HCT116 (cell line): ENCODE data around the gene SMC1B. TPM values are rescaled to one million over a fixed set of nuclear protein-coding genes. Genes with fewer than 3 reads are reported as not detected.

Experiments used
- ATAC-seq: fragments of 200-7000 bp; cut with Tn5 transposase; 2 replicates; pipeline ENCODE4 v1.9.1; 2020; ENCODE audit warnings: mild to moderate bottlenecking, moderate library complexity
- BruUV-seq: library from RNA; stranded (reverse); fragments of 400-500 nt; replicated peaks from 2 replicates; lab custom pipeline; 2021; lab: Mats Ljungman, UMichigan
- CTCF ChIA-PET: fragments of 300-600 bp; sonication (Branson Sonifier 250); formaldehyde crosslinking; loops from one replicate; lab custom pipeline; 2021; ENCODE audit warnings: antibody characterized with exemption; lab: Charles Lee
- POLR2A ChIA-PET: fragments of 300-600, 350-600 bp; sonication (Branson Sonifier 250); formaldehyde crosslinking; loops from one replicate; lab custom pipeline; 2021; ENCODE audit warnings: antibody characterized with exemption; lab: Charles Lee
- RAD21 ChIA-PET, 2 experiments: fragments of 300-600 bp; sonication (Branson Sonifier 250); formaldehyde crosslinking; loops; one replicate each; lab custom pipeline; 2023; ENCODE audit warnings: low total read pairs in 2 of 2; ENCODE audit not compliant: uncharacterized antibody in 2 of 2, unreplicated experiment in 2 of 2, low non-redundant PET in 1 of 2; lab: Charles Lee
- DNase-seq: peaks from one replicate; pipeline ENCODE4 v3.0.0-alpha.2; 2010; ENCODE audit warnings: low read depth, low spot score
- H2AFZ ChIP-seq: fragments of 200-600 bp; shearing (Covaris generic), sonication (generic); 2 replicates; pipeline ENCODE4 v1.6.1; 2017; ENCODE audit warnings: low read depth, mixed run types, mixed read lengths, antibody characterized with exemption, low read length; ENCODE audit not compliant: poor library complexity, severe bottlenecking
- H3K27ac ChIP-seq: 2 replicates; pipeline ENCODE4 v1.5.1; 2012; ENCODE audit warnings: low read depth, low read length
- H3K27me3 ChIP-seq: fragments of 200-600 bp; sonication (generic); 2 replicates; pipeline ENCODE4 v1.6.1; 2016; ENCODE audit warnings: mixed run types, low read length, mixed read lengths; ENCODE audit not compliant: insufficient read depth
- H3K36me3 ChIP-seq, 2 experiments: fragments of 200-500 bp in 1 of 2; fragments of 200-600 bp in 1 of 2; sonication (Bioruptor generic) in 1 of 2; sonication (generic) in 1 of 2; 2 replicates each; pipeline versions ENCODE4 v1.5.1 to v1.6.1; 2014 to 2016; ENCODE audit warnings: low read length in 2 of 2, inconsistent platforms in 1 of 2, mixed read lengths in 1 of 2, mixed run types in 1 of 2; ENCODE audit not compliant: insufficient read depth in 2 of 2, control insufficient read depth in 1 of 2
- H3K4me1 ChIP-seq, 2 experiments: fragments of 200-600 bp in 1 of 2; sonication (generic) in 1 of 2; 2 replicates each; pipeline versions ENCODE4 v1.5.1 to v1.6.1; 2012 to 2017; ENCODE audit warnings: low read length in 2 of 2, inconsistent platforms in 1 of 2, mild to moderate bottlenecking in 1 of 2, mixed read lengths in 1 of 2, mixed run types in 1 of 2, moderate library complexity in 1 of 2; ENCODE audit not compliant: insufficient read depth in 2 of 2, control insufficient read depth in 1 of 2
- H3K4me2 ChIP-seq: fragments of 200-600 bp; sonication (generic); 2 replicates; pipeline ENCODE4 v1.6.1; 2017; ENCODE audit warnings: mixed run types, low read length, mixed read lengths
- H3K4me3 ChIP-seq, 2 experiments: fragments of 200-600 bp in 1 of 2; sonication (generic) in 1 of 2; replicated peaks in 1 of 2; 2 replicates each; pipeline ENCODE4 v1.5.1; 2011 to 2016; ENCODE audit warnings: low read length in 2 of 2, control low read depth in 1 of 2, low read depth in 1 of 2, mild to moderate bottlenecking in 1 of 2, mixed read lengths in 1 of 2, mixed run types in 1 of 2
- H3K79me2 ChIP-seq: fragments of 200-600 bp; sonication (generic); 2 replicates; pipeline ENCODE4 v1.6.1; 2017; ENCODE audit warnings: mild to moderate bottlenecking, mixed run types, low read length, moderate library complexity, mixed read lengths; ENCODE audit not compliant: insufficient read depth
- H3K9ac ChIP-seq: fragments of 200-600 bp; sonication (generic); 2 replicates; pipeline ENCODE4 v1.6.1; 2016; ENCODE audit warnings: low read length, mixed read lengths
- H3K9me2 ChIP-seq: fragments of 200-600 bp; sonication (generic), shearing (Covaris generic); 2 replicates; pipeline ENCODE4 v1.6.1; 2017; ENCODE audit warnings: mixed run types, mild to moderate bottlenecking, moderate library complexity; ENCODE audit not compliant: insufficient read depth
- H3K9me3 ChIP-seq, 2 experiments: fragments of 200-500 bp in 1 of 2; fragments of 200-600 bp in 1 of 2; sonication (Bioruptor generic) in 1 of 2; sonication (generic) in 1 of 2; 2 replicates each; pipeline ENCODE4 v1.6.1; 2014 to 2017; ENCODE audit warnings: low read length in 2 of 2, mixed read lengths in 2 of 2, inconsistent platforms in 1 of 2, low read depth in 1 of 2, mild to moderate bottlenecking in 1 of 2, mixed run types in 1 of 2, moderate library complexity in 1 of 2; ENCODE audit not compliant: control insufficient read depth in 1 of 2, insufficient read depth in 1 of 2
- H4K20me1 ChIP-seq: fragments of 200-600 bp; sonication (generic), shearing (Covaris generic); 2 replicates; pipeline ENCODE4 v1.6.1; 2017; ENCODE audit warnings: mixed run types, mild to moderate bottlenecking, moderate library complexity; ENCODE audit not compliant: insufficient read depth
- EGR1 ChIP-seq: IDR thresholded peaks from 2 replicates; pipeline ENCODE4 v1.6.1; 2012; ENCODE audit warnings: low read depth
- EZH2 ChIP-seq: fragments of 200-600 bp; sonication (generic); IDR thresholded peaks from 2 replicates; pipeline ENCODE4 v1.6.1; 2017; ENCODE audit warnings: antibody characterized with exemption, mixed run types
- EZH2phosphoT487 ChIP-seq: fragments of 200-600 bp; IDR thresholded peaks from 2 replicates; pipeline ENCODE4 v1.6.1; 2018; ENCODE audit warnings: antibody characterized with exemption, borderline replicate concordance
- FOSL1 ChIP-seq: IDR thresholded peaks from 2 replicates; pipeline ENCODE4 v1.6.1; 2012; ENCODE audit warnings: low read depth
- POLR2A ChIP-seq: IDR thresholded peaks from 2 replicates; pipeline ENCODE4 v1.7.0; 2011; ENCODE audit warnings: borderline replicate concordance; ENCODE audit not compliant: insufficient read depth, insufficient read length; ENCODE audit errors: extremely low read depth
- SP1 ChIP-seq: IDR thresholded peaks from 2 replicates; pipeline ENCODE4 v1.6.1; 2012; ENCODE audit warnings: low read depth
- intact Hi-C: fragments of 100-400 bp; cut with micrococcal nuclease; formaldehyde crosslinking; loops from 2 replicates; pipeline ENCODE4 v1.10.0; 2022
- total RNA-seq: library from RNA; stranded (reverse); gene quantifications from one replicate; pipeline ENCODE4 v1.2.1, GENCODE V29; 2021; ENCODE audit not compliant: unreplicated experiment
- TF ChIP-seq, protein P1 (sequence below): IDR thresholded peaks from 2 replicates; pipeline ENCODE4 v1.6.1; 2011; ENCODE audit warnings: mild to moderate bottlenecking, low read length, moderate library complexity; ENCODE audit not compliant: insufficient replicate concordance; ENCODE audit errors: extremely low read depth

The SMC1B gene
- total RNA-seq, 1 experiment from 2014 or later: not detected

DNA sequence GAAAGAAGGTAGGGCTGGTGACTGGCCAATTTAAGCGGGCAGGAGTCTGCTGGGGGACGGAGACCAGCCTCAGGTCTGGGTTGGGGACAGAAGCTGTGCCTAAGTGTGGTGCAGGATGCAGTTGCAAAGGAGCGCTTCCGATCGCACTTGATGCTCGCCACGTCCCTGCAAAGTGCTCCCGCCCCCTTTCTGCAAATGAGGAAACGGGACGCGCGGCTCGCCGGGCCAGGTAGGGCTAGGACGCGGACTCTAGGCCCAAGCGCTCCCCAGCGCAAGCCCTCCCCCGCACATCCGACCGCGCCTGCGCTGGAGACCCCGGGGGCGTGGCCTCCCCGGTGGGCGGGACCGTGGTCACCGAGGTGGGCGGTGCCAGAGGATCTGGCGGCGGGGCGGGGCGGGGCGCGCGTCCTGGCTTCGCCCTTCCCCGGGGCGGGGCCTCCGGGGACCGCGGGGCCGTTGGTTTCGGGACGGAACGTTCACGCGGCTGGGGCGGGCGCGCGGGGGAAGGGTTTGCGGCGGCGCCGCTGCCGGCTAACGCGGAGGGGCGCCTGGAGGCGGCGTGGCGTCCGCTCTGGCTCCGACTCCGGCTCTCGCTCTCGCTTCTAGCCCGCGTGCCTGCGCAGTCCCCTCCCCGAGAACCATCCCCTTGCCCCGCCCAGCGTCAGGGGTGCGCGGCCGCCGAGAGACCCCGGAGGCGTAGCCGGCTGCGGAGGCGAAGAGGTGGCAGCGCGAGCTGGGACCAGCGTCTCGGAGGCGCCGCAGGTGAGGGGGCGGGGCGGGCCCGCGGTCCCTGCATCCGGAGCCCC, 103.8 kb downstream of the SMC1B start, which contains the start of gene FAM118A (continued):
- TF ChIP-seq, protein P1, sequence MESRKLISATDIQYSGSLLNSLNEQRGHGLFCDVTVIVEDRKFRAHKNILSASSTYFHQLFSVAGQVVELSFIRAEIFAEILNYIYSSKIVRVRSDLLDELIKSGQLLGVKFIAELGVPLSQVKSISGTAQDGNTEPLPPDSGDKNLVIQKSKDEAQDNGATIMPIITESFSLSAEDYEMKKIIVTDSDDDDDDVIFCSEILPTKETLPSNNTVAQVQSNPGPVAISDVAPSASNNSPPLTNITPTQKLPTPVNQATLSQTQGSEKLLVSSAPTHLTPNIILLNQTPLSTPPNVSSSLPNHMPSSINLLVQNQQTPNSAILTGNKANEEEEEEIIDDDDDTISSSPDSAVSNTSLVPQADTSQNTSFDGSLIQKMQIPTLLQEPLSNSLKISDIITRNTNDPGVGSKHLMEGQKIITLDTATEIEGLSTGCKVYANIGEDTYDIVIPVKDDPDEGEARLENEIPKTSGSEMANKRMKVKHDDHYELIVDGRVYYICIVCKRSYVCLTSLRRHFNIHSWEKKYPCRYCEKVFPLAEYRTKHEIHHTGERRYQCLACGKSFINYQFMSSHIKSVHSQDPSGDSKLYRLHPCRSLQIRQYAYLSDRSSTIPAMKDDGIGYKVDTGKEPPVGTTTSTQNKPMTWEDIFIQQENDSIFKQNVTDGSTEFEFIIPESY: no peak
- TF ChIP-seq FOSL1 (no peak), SP1 (peak; percentile 49)
- TF ChIP-seq, all 23 proteins: peak for 8

DNA sequence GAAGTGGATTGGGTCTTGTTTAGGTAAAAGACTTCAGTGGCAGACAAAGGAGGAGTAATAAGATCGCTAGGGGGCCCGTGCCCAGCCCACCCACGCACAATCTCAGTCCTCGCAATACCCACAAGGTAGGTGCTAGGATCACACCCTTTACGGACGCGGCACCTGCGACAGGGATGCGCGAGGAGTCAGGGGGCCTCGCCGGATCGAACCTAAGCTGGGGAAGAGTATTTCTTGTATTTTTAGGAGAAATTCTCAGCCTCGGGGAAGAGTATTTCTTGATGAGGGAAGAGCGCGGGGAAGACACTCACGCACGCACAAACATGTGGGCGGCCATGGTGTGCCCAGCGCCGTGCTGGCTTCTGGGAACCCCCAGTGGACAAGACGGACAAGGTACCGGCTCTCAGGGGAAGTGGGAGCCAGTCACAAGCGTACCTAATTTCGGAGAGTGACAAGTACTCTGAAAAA, 104.4 kb downstream of the SMC1B start:
- no peaks in the 10 kb centered on the region for H3K9me3 ChIP-seq
- H3K4me1 ChIP-seq: peaks cover 29 to 38% of the 10 kb centered on the region in 2 experiments
- no peak overlapping the region for H2AFZ ChIP-seq
- H3K27me3 ChIP-seq: no peaks in the 10 kb centered on the region
- H3K36me3 ChIP-seq: peaks cover 0 to 2% of the 10 kb centered on the region in 2 experiments; a peak in 2 of 4 replicates
- peak; percentile 23 for DNase-seq
- ChIA-PET POLR2A (no interaction called here), RAD21 (no interaction called here), CTCF (no interaction called here)
- H3K4me2 ChIP-seq: peak overlapping the region; percentile 89
- intact Hi-C loops: no loop called here
- TF ChIP-seq POLR2A: peak; percentile 44
- TF ChIP-seq EZH2: no peak
- TF ChIP-seq EGR1: peak; percentile 54
- no peak for TF ChIP-seq EZH2phosphoT487
- H3K27ac ChIP-seq: peak overlapping the region; percentile 95
- H3K9ac ChIP-seq: peak overlapping the region; percentile 94
- H3K4me3 ChIP-seq: peak overlapping the region; percentile 66 to 91
- H3K9me2 ChIP-seq: no peaks in the 10 kb centered on the region
- peaks cover 38% of the 10 kb centered on the region for H3K79me2 ChIP-seq
- peak; percentile 43 for ATAC-seq
- H4K20me1 ChIP-seq: no peaks in the 10 kb centered on the region
- BruUV-seq: TSS peak; percentile 95
